GM21423 (cell line): ENCODE measurements around the gene PPT1.

Source experiments
- ATAC-seq: cut with Tn5 transposase; IDR thresholded peaks from one replicate; pipeline ENCODE4 v1.9.1; 2021; ENCODE audit warnings: mild to moderate bottlenecking, moderate library complexity; ENCODE audit not compliant: unreplicated experiment

Gene PPT1

GRCh38 chr1:40032240-40032891 is 64.7 kb downstream of the PPT1 start:
- no peak for ATAC-seq

GRCh38 chr1:40030528-40031135 is 66.4 kb downstream of the PPT1 start:
- ATAC-seq, result no peak

DNA sequence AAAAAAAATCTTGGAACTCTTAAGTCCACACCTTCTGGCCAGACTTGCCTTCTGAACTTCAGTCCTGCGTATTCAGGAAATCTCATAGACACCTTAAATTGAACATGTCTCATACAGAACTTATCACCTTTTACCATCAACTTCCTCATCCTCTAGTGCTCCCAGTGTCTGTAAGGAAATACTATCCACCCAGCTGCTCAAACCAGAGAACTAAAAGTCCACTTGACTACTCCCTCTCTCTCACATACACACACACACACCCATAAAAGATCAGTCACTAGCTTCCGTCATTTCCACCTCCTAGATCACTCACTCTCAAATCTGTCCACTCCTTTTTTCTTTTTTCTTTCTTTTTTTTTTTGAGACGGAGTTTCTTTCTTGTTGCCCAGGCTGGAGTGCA is 67.4 kb downstream of the PPT1 start:
- no peak for ATAC-seq

DNA sequence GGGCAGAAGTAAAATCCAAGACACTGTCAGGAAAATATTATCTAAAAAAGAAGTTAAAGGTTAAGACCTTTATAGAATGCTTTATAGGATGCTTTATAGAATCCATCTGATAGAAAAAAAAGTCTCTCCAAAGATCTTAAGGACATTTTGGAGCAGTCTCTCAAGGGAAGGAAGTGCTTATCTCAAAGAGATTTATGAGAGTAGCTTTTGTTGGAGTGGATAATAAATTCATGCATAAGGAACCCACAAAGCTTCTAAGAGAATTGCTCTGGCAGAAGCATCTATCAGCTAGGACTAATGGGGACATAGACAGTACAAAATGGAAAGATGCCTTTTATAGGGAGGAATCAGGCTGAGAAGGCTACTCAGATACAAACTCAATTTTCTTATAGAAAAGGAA is 69.4 kb downstream of the PPT1 start:
- ATAC-seq, result no peak

- ATAC-seq, result no peak
These were observed 72.4 kb downstream of the PPT1 start for GRCh38 chr1:40024671-40025070.

DNA sequence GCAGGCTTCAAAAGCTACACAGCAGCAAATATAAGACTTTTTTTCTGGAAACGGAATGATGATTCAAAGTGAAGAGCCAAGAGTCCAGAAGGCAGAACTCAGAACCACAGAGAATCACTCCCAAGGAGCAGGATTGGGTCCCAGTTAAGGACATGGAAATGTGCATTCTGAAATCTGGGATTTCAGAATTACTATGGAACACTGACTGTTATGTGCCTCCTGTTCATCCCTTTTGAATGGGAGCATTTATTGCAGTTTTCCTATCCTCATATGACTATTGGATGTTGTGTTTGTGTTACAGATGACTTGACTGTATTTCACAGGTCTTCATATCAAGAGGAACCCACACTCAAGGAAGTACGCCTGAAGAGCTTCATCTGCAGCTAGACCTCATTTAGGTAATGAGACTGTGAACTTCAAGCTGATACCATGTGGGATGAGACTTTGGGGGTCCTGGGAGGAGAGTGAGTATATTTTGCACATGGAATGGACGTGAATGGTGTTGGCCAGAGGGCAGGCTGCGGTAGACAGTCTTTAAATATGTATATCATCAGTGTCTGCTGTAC is 73.6 kb downstream of the PPT1 start:
- no peak for ATAC-seq
